Activated CD4-positive, alpha-beta memory T cell treated with anti-CD3 and anti-CD28 coated beads for 36 hours (primary cell): ENCODE results near the gene GALNT2. TPM values are rescaled to one million over a fixed set of nuclear protein-coding genes. Genes with fewer than 3 reads are reported as not detected.

Experiments
- CTCF ChIA-PET: fragments of 350-600 bp; sonication (Branson Sonifier 250); formaldehyde crosslinking; loops from one replicate; lab custom pipeline; 2021; ENCODE audit warnings: antibody characterized with exemption, inconsistent platforms; lab: Charles Lee
- POLR2A ChIA-PET: fragments of 350-600 bp; sonication (Branson Sonifier 250); formaldehyde crosslinking; loops from one replicate; lab custom pipeline; 2021; ENCODE audit warnings: antibody characterized with exemption; lab: Charles Lee
- DNase-seq: peaks from one replicate; pipeline ENCODE4 v3.0.0-alpha.2; 2020
- H3K27ac Mint-ChIP-seq: one replicate; pipeline ENCODE4 v1.8.0; 2021; ENCODE audit warnings: mixed read lengths
- H3K27me3 Mint-ChIP-seq: one replicate; pipeline ENCODE4 v1.8.0; 2021; ENCODE audit warnings: mixed read lengths
- H3K36me3 Mint-ChIP-seq: one replicate; pipeline ENCODE4 v1.8.0; 2021; ENCODE audit warnings: mixed read lengths
- H3K4me1 Mint-ChIP-seq: one replicate; pipeline ENCODE4 v1.8.0; 2021; ENCODE audit warnings: low read depth, mixed read lengths
- H3K4me3 Mint-ChIP-seq: one replicate; pipeline ENCODE4 v1.8.0; 2021; ENCODE audit warnings: mild to moderate bottlenecking, mixed read lengths
- H3K9me3 Mint-ChIP-seq: one replicate; pipeline ENCODE4 v1.8.0; 2021; ENCODE audit warnings: mixed read lengths
- intact Hi-C: fragments of 100-400 bp; cut with micrococcal nuclease; formaldehyde crosslinking; loops from one replicate; pipeline ENCODE4 v1.15.1; 2023
- total RNA-seq, 2 experiments: library from RNA; stranded (reverse); gene quantifications; one replicate each; pipeline ENCODE4 v1.2.3, GENCODE V29; 2021

The GALNT2 gene
- total RNA-seq, 2 experiments from 2014 or later, result 49.5 to 51.0 TPM

DNA sequence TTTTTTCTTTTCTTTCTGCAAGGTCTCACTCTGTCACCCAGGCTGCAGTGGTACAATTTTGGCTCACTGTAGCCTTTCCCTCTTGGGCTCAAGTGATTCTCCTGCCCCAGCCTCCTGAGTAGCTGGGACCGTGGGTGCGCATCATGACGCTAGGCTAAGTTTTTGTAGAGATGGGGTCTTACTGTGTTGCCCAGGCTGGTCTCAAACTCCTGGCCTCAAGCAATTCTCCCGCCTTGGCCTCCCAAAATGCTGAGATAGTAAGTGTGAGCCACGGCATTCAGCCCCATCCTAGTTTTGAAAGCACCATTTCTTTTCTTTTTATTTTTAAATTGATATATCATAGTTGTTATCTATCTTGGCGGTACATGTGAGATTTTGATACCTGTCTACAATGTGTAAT lies 140.6 kb downstream of the GALNT2 start:
- CTCF ChIA-PET, result no interaction called here
- Mint-ChIP-seq H3K36me3 (peaks cover 29% of the 10 kb centered on the region), H3K9me3 (no peaks in the 10 kb centered on the region), H3K27ac (no peak overlapping the region), H3K4me1 (peaks cover 39% of the 10 kb centered on the region), H3K4me3 (no peak overlapping the region), H3K27me3 (no peaks in the 10 kb centered on the region)
- DNase-seq, result no peak
- intact Hi-C loops, result no loop called here
- POLR2A ChIA-PET, result no interaction called here

DNA sequence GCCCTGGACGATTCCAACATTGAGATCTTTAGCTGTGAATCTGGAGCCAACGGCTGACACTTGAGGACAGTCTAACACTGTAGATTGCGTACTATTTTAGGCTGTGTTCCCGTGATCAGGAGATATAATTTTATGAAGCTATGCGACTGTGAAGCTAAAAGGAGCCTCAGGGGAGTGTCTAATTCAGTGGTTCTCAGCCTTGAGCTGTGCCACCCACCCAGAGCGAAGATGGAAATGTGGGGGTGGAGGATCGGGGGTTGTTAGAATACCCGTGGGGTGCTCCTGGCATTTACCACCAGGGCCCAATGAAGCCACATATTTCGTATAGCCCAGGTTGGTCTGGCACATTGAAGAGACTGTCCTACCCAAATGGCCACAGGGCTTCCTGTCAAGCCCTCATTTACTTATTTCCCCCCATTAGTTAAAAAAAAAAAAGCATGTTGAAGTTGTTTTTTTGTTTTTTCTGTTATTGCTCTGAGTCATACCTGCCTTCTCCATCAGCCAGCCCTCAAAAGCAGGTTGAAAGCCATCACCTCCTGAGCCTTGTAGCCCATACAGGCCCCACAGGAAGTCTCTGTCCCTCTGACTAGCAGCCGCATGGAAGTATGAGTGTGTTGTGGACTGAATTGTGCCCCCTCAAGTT lies 141.7 kb downstream of the GALNT2 start:
- no peaks in the 10 kb centered on the region for H3K27me3 Mint-ChIP-seq
- peaks cover 25% of the 10 kb centered on the region for H3K36me3 Mint-ChIP-seq
- peak; percentile 74 for DNase-seq
- H3K27ac Mint-ChIP-seq, result peak overlapping the region; percentile 92
- intact Hi-C loops, result loop anchor here (1.0 to 2.0 kb wide), 5 partner anchors 22 to 544 kb away; no protein-coding TSS in a partner anchor
- H3K4me3 Mint-ChIP-seq, result peak overlapping the region; percentile 41
- peaks cover 50% of the 10 kb centered on the region for H3K4me1 Mint-ChIP-seq
- no peaks in the 10 kb centered on the region for H3K9me3 Mint-ChIP-seq
- ChIA-PET POLR2A (interaction anchor here (0.7 to 1.2 kb wide), 2 partner anchors 23 to 42 kb away, joined by 4 read pairs; no protein-coding TSS in a partner anchor), CTCF (interaction anchor here (1.4 kb wide), 1 partner anchor 98 kb away, joined by 5 read pairs; no protein-coding TSS in a partner anchor)

DNA sequence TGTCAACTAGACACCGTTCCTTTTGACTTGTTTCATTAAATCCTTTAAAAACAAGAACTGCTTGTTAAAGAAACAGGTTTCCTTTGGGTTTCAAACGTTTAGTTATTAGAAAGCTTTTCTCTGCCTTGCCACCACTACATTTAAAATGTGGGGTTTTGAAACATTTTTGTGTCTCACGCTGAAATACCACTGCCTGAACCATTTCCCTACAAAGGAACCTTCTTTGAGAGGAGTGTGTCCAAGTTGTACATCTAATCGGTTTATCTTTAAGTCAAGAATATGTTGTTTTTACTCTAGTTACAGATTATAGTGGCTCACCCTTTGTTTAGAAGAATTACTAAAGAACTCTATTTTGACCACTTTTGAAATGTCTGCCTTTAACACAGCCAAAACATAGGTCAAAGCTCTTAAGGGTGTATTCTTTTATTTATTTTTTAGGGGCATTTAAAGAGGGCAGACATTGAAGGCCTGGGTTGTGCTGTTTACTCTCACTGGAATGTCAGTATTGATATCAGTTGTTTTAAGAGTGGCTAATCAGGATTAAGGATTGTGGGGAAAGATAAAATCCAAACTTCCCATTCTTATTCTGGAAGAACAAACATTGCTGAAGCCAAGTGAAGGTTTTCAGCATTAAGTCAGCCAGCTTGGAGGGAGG lies 143.4 kb downstream of the GALNT2 start:
- CTCF ChIA-PET, result interaction anchor here (0.6 to 1.1 kb wide), 2 partner anchors 55 to 60 kb away, joined by 3 read pairs; no protein-coding TSS in a partner anchor

DNA sequence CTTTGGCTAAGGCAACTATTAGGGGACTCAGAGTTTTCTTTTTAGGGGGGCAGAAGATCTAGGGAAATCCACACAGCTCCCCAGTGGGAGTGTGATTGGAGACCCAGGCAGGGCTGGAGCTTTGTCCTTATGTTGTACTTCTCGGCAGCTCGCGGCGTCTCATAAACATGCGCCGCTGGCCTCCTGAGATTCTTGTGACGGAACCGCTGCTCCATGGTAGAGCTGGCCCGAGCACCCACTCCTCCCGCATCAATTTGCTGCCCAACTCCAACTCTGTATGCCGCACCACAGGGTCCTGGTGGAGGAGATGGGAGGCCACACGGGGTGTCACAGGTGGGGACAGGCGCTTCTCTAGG lies 143.9 kb downstream of the GALNT2 start:
- ChIA-PET POLR2A (interaction anchor here (0.5 kb wide), 1 partner anchor 27 kb away, joined by 3 read pairs; no protein-coding TSS in a partner anchor), CTCF (interaction anchor here (0.6 to 1.4 kb wide), 3 partner anchors 10 to 60 kb away, joined by 3 read pairs; no protein-coding TSS in a partner anchor)
- no peak overlapping the region for H3K4me3 Mint-ChIP-seq
- no peak overlapping the region for H3K27ac Mint-ChIP-seq
- intact Hi-C loops, result no loop called here
- H3K9me3 Mint-ChIP-seq, result no peaks in the 10 kb centered on the region
- peaks cover 19% of the 10 kb centered on the region for H3K36me3 Mint-ChIP-seq
- no peak for DNase-seq
- H3K27me3 Mint-ChIP-seq, result no peaks in the 10 kb centered on the region
- peaks cover 55% of the 10 kb centered on the region for H3K4me1 Mint-ChIP-seq

More for the DNA sequence above, 143.4 kb downstream of the GALNT2 start:
- no peak for DNase-seq
- H3K27me3 Mint-ChIP-seq, result no peaks in the 10 kb centered on the region
- H3K36me3 Mint-ChIP-seq, result peaks cover 19% of the 10 kb centered on the region
- intact Hi-C loops, result no loop called here
- peak overlapping the region; percentile 92 for H3K27ac Mint-ChIP-seq
- POLR2A ChIA-PET, result interaction anchor here (0.5 to 1.0 kb wide), 2 partner anchors 27 to 39 kb away, joined by 3 read pairs; no protein-coding TSS in a partner anchor
- H3K4me3 Mint-ChIP-seq, result no peak overlapping the region
- H3K4me1 Mint-ChIP-seq, result peaks cover 55% of the 10 kb centered on the region
- no peaks in the 10 kb centered on the region for H3K9me3 Mint-ChIP-seq

DNA sequence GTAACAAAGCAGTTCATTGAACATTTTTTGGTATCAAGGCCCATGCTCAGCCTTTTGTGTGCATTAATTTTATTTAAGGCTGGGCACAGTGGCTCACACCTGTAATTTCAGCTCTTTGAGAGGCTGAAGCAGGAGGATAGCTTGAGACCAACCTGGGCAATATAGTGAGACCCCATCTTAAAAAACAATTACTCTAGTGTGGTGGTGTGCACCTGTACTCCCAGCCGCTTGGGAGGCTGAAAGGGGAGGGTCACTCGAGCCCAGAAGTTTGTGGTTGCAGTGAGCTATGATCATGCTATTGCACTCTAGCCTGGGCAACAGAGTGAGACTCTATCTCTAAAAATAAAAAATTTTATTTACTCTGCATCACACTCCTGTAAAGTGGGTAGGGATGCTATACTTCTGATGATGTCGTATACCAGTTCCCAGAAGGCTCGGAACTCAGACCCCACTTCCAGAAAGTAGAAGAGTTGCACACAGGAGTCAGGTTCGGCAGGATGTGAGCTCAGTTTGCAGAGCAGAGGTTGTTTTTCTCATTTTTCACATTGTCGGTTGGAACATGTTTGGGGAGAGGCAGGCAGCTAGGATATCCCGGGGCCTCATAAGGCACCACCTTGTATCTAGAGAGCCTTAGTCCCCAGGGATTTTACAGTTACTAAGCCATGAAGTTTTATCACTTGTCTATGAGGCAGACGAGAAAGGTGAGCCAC lies 144.6 kb downstream of the GALNT2 start:
- intact Hi-C loops, result no loop called here

DNA sequence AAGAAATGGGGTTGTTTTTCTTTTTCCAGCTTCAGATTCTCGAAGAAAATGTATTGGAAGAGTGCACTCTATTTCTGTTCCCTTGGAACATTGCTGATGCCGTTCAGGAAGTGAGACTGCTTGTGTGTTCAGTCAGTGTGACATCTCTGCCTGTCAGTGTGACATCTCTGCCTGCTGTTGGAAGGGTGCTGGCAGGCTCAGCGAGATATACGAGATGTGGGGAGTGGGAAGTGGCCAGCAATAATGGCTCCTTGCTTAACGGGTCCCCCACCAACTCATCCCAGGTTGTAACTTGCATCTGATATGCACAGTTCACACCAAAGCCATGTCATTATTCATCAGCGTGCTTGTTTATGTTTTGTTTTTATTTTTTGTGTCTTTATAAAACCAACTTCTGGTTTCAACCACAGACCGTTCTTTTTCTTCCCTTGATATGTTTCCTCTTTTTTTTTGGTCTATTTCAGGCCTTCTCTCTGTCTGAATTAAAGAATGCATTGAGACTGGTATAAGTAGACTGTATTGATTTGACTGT lies 145.4 kb downstream of the GALNT2 start:
- peak; percentile 25 for DNase-seq
- H3K4me1 Mint-ChIP-seq, result peaks cover 55% of the 10 kb centered on the region
- peak overlapping the region; percentile 68 for H3K27ac Mint-ChIP-seq
- peak overlapping the region; percentile 39 for H3K4me3 Mint-ChIP-seq
- intact Hi-C loops, result no loop called here
- POLR2A ChIA-PET, result no interaction called here
- CTCF ChIA-PET, result interaction anchor here (0.7 to 1.4 kb wide), 2 partner anchors 8 to 27 kb away, joined by 3 read pairs; no protein-coding TSS in a partner anchor
- no peaks in the 10 kb centered on the region for H3K9me3 Mint-ChIP-seq
- peaks cover 16% of the 10 kb centered on the region for H3K36me3 Mint-ChIP-seq
- no peaks in the 10 kb centered on the region for H3K27me3 Mint-ChIP-seq

More for the DNA sequence above, 144.6 kb downstream of the GALNT2 start:
- H3K9me3 Mint-ChIP-seq, result no peaks in the 10 kb centered on the region
- H3K4me3 Mint-ChIP-seq, result no peak overlapping the region
- DNase-seq, result no peak
- peaks cover 16% of the 10 kb centered on the region for H3K36me3 Mint-ChIP-seq
- H3K27me3 Mint-ChIP-seq, result no peaks in the 10 kb centered on the region
- peak overlapping the region; percentile 68 for H3K27ac Mint-ChIP-seq
- CTCF ChIA-PET, result interaction anchor here (1.4 kb wide), 1 partner anchor 9 kb away, joined by 3 read pairs; no protein-coding TSS in a partner anchor
- peaks cover 55% of the 10 kb centered on the region for H3K4me1 Mint-ChIP-seq
- POLR2A ChIA-PET, result interaction anchor here (0.8 kb wide), 1 partner anchor 20 kb away, joined by 3 read pairs; no protein-coding TSS in a partner anchor

DNA sequence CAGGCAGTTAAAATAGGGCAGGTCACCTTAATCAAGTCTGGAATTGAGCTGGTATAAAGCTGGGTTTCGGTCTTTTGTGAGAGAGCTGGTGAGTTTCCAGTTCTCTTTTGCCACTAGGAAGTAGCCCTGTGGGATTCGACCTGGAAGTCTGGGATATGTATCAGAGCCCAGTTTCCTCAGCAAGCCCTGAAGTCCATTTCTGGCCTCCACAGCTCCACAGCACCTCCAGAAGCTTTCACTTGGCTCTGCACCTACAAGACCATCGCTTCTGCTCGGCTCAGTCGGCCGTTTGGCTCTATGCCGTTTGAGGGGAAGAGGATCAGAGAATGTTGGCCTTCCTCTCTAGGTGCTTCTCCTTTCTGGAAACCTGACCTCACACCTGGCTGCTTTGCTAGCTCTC lies 148.0 kb downstream of the GALNT2 start:
- intact Hi-C loops, result no loop called here
- H3K4me1 Mint-ChIP-seq, result peaks cover 34% of the 10 kb centered on the region
- peaks cover 11% of the 10 kb centered on the region for H3K36me3 Mint-ChIP-seq
- CTCF ChIA-PET, result interaction anchor here (1.9 kb wide), 1 partner anchor 48 kb away, joined by 4 read pairs; no protein-coding TSS in a partner anchor
- H3K4me3 Mint-ChIP-seq, result no peak overlapping the region
- POLR2A ChIA-PET, result no interaction called here
- DNase-seq, result no peak
- no peak overlapping the region for H3K27ac Mint-ChIP-seq
- H3K27me3 Mint-ChIP-seq, result no peaks in the 10 kb centered on the region
- no peaks in the 10 kb centered on the region for H3K9me3 Mint-ChIP-seq

DNA sequence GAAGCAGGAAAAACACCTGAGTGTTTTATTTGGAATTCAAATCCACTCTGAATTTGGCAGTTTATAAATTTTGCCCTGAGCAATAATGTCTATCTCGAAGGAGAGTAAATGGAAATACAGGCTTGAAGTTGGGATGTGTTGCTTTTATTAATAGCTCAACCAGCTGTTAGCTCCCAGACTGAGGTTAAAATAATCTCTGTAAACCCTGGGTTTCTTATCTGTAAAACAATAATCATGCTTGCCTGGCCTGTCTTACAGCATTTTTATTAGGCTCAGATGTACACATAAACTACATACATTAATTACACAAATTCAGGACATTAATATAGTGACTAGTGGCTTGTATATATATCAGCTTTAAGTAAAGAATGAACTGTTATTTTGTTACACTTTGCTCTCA lies 148.5 kb downstream of the GALNT2 start:
- H3K27ac Mint-ChIP-seq, result no peak overlapping the region
- no peak for DNase-seq
- intact Hi-C loops, result no loop called here
- ChIA-PET POLR2A (no interaction called here), CTCF (no interaction called here)
- H3K4me3 Mint-ChIP-seq, result no peak overlapping the region
- peaks cover 29% of the 10 kb centered on the region for H3K4me1 Mint-ChIP-seq
- peaks cover 10% of the 10 kb centered on the region for H3K36me3 Mint-ChIP-seq
- no peaks in the 10 kb centered on the region for H3K27me3 Mint-ChIP-seq
- H3K9me3 Mint-ChIP-seq, result no peaks in the 10 kb centered on the region

DNA sequence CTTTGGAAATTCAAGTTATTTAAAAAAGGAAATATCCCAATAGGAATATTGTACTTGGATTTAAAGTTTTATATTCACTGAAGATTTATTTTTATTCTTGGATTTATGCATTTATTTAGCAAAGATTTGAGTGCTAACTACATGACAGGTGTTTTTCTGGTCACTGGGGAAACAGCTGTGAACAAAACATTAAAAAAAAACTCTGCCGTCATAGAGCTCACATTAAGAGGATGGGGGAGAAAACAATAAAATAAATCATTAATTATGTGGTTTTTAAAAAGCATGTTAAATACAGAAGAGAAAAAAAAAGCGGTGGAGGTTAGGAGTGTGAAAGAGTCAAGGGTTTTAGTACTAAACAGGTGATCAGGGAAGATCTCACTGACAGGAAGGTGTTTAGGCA lies 149.9 kb downstream of the GALNT2 start:
- no peaks in the 10 kb centered on the region for H3K27me3 Mint-ChIP-seq
- ChIA-PET CTCF (no interaction called here), POLR2A (no interaction called here)
- peaks cover 8% of the 10 kb centered on the region for H3K36me3 Mint-ChIP-seq
- H3K4me1 Mint-ChIP-seq, result peaks cover 25% of the 10 kb centered on the region
- H3K4me3 Mint-ChIP-seq, result no peak overlapping the region
- intact Hi-C loops, result no loop called here
- no peak overlapping the region for H3K27ac Mint-ChIP-seq
- DNase-seq, result no peak
- no peaks in the 10 kb centered on the region for H3K9me3 Mint-ChIP-seq

DNA sequence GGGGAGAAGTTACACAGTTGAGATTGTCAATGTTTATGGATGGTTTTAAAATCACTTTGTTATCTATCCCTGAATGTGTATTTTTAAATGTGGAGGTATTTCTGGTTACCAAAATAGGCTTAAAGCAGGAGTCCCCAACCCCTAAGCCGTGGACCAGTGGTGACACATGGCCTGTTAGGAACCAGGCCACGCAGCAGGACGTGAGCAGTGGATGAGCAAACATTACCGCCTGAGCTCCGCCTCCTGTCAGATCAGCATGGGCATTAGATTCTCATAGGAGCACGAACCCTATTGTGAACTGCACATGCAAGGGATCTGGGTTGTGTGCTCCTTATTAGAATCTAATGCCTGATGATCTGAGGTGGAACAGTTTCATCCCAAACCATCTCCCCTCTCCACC lies 151.6 kb downstream of the GALNT2 start:
- ChIA-PET CTCF (no interaction called here), POLR2A (no interaction called here)
- Mint-ChIP-seq H3K36me3 (peaks cover 3% of the 10 kb centered on the region), H3K27me3 (no peaks in the 10 kb centered on the region), H3K4me3 (no peak overlapping the region), H3K9me3 (no peaks in the 10 kb centered on the region), H3K27ac (no peak overlapping the region), H3K4me1 (peaks cover 7% of the 10 kb centered on the region)
- intact Hi-C loops, result no loop called here
- no peak for DNase-seq

DNA sequence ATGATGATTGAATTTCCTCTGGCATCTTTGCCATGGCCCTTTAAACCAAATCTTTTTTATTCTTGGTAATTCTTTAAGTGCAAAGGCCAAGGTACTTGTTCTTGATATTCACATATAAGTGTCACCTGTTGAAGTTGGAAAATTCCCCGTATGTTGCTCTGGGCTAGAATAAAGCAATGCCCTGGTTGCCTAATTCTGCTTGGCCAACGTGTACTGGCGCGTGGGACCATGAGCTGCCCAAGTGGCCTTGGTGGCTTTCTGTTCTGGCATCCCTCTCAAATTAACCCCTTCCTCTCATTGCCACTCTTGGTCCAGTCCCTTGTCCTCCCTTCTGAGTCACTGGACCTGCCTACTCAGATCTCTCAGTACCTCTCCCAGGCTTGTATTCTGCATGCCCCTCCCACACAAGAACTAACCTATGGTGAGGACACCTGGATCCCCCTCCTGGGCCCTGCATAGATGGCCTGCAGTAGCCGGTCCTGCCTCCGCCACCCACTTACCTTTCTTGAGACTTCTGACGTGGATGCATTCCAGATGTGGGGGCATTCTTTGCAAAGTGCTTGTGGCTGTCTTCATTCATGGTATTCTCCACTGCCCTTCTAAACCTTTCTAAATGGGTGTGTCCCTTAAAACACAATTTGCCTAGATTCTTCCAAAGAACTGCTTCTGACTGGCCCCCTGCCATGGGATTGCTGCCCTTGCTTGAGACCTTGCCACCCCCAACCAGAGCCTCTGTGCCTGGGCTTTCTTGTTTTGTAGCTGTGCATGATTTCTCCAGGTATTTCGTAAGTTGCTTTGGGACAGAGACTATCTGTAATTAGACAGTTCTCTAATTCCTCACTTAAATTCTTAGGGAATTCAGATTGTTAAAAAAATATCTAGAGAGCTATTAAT lies 152.4 kb downstream of the GALNT2 start:
- H3K9me3 Mint-ChIP-seq, result no peaks in the 10 kb centered on the region
- H3K36me3 Mint-ChIP-seq, result peaks cover 3% of the 10 kb centered on the region
- CTCF ChIA-PET, result no interaction called here
- H3K4me1 Mint-ChIP-seq, result peaks cover 3% of the 10 kb centered on the region
- no peak for DNase-seq
- no peak overlapping the region for H3K27ac Mint-ChIP-seq
- intact Hi-C loops, result no loop called here
- H3K4me3 Mint-ChIP-seq, result no peak overlapping the region
- H3K27me3 Mint-ChIP-seq, result no peaks in the 10 kb centered on the region
- POLR2A ChIA-PET, result no interaction called here
